HG02623 (cell line): ENCODE results near the gene TAS1R2.
"Not testable (repeated sequence)": the region's sequence is repeated elsewhere in the genome, so short reads cannot be mapped to it uniquely, and the experiment has no call there.

Source experiments
- ATAC-seq: cut with Tn5 transposase; IDR thresholded peaks from one replicate; pipeline ENCODE4 v1.9.1; 2021; ENCODE audit warnings: moderate library complexity; ENCODE audit not compliant: unreplicated experiment

The TAS1R2 gene

GRCh38 chr1:18884419-18884717, 24.9 kb upstream of the TAS1R2 start:
- ATAC-seq = no peak

DNA sequence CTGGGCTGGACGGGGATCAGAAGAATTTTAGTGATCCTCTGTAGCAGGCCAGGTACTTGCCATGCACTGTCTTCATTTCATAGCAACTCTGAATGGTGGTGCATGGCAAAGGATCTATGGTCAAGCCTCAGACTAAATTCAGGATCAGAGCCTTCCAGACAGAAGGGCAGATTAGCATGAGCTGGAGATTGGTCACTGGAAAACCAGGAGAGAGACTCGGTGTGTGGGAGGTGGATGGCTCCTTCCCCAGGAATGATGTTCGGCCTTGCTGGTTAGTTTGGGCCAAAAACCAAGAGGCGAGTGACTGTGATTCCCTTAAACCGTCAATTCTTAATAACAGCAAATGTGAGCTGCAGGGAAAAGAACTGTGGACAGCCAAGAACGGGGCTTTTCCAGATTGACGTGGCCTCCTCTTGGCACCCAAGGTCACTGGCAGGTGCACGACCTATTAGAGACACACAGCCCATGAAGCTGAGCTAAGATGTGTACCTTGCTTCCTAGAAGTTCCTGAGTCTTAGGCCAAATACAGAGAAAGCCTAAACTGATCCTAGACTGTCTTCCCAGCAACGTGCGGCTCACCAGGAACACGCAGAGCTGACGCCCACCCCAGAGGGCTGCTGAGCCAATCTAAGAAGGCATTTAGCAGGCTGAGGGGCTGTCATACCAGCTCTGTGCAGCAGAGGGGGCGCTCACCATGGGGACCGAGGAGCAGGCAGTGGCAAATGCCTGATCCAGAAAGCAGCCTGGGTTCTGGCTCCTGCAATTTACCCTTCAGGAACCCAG, 24.4 kb upstream of the TAS1R2 start:
- no peak for ATAC-seq

- ATAC-seq = no peak
Observed at GRCh38 chr1:18883079-18883478, 23.6 kb upstream of the TAS1R2 start.

GRCh38 chr1:18882486-18882885, 23.0 kb upstream of the TAS1R2 start:
- ATAC-seq = no peak

- no peak for ATAC-seq
Observed at GRCh38 chr1:18881642-18882431, 22.4 kb upstream of the TAS1R2 start.

DNA sequence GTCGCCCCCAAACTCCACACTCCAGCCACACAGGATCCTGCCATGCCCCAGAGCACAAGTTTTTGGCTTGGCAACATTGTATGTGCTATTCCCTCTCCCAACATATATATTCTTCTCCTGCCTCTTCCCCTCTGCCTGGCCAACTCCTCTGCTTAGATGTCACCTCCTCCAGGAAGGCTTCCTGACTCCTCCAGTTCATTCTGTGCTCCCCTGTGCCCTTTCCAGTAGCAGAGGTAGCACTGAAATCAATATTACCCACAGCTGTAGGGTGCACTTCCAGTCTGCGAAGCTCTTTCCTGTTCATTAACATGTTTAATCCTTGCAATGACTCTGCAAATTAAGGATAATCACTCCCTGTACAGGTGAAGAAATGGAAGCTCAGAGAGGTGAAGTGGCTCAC, 21.7 kb upstream of the TAS1R2 start:
- no peak for ATAC-seq

GRCh38 chr1:18880585-18880984, 21.1 kb upstream of the TAS1R2 start:
- no peak for ATAC-seq

- ATAC-seq = no peak
Observed at GRCh38 chr1:18879791-18880309, 20.4 kb upstream of the TAS1R2 start.

DNA sequence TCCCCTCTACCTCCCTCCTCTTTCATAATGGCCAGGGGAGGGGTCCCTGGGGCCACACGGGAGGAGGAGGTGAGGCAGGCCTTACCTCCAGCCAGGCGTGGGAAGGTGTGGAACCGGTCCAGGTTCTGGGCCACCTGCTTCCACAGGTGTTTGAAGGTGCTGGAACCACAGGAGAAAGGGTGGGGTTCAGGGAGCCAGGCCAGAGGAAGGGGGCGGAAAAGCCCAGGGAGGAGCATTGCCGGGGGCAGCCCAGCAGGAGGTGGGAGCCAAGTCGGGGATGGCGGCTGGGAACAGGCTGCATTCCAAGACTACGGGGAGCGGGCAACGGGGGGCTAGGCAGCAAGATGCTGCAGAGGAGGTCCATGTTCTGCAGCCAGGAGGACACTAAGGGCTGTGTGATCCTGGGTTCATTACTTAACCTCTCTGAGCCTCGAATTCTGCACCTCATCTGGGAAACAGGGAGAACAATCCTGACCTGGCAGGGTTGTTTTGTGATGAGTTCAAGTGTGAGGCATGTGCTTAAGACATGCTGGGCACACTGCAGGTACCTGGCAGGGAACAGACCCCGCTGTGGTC, 19.8 kb upstream of the TAS1R2 start:
- no peak for ATAC-seq

DNA sequence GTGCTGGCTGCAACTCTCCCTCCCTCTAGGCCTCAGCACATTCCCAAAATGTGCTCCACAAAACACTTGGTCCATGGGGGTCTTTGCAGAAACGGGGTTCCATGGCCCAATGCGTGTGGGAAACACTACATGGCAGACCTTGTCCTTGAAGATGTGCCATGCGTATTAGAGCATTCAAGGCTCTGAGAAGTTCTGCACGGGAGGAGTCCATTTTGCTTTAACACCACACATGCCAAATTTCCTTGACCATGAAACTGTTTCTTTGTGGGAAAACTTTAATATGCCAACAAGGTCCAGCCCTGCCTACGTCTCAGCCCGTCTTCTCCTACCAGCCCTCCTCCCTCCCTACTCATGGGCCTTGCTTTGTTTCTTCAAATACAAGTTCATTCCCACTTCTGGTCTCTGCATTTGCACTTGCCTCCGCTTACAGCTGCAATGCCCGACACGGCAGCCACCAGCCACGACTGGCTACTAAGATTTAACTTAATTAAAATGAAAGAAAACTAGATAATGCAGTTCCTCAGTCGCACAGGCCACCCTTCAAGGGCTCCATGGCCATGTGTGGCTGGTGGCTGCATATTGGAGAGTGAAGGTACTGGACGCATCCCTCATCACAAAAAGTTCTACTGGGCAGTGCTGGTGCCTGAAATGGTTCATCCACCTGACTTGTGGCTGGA, 19.2 kb upstream of the TAS1R2 start:
- no peak for ATAC-seq

GRCh38 chr1:18877282-18877681, 17.8 kb upstream of the TAS1R2 start:
- ATAC-seq = no peak

GRCh38 chr1:18876210-18876609, 16.8 kb upstream of the TAS1R2 start:
- ATAC-seq = no peak

DNA sequence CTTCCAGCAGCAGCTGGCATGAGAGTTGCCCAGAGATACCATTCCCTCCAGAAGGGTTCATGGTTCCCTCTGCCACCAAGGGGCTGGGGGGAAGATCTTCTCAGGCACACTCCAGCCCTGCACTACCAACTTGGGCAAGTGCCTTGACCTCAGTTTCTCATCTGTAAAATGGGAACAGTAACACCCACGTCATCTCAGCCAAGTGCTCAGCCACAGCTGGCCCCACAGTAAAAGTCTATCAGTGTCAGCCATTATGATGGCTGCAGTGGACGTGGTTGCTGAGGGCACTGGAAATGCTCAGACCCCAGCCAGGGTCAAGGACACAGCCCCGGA, 16.3 kb upstream of the TAS1R2 start:
- no peak for ATAC-seq

DNA sequence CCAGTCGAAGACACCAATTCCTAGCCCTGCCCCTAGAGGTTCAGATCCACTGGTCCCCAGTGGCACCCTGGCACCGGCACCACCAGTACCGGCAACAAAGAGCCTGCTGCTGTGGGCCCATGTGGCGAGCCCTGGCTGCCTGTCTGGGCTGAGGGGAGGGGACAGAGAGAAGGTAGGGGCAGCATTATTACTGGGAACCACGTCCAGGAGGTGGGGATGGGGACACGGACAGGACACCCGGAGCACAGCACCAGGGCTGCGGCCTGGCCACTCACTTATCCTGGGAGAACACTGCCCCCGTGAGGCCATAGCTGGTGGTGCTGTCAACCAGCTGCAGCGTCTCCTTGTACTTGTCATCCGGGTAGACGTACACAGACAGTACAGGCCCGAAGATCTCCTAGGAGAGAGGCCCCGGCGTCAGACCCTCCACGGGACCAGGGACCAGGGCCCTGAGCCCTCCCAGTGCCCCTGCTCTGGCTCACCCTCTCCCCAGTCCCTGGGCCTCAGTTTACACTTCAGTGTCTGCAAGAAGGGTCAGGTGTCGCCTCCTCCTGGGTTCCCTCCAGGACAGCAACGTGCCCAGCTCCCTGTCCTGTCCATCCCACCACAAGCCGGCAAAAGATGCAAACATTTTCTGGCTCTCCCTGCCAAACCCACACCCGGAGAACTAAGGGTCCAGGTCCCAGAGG, 15.8 kb upstream of the TAS1R2 start:
- ATAC-seq = no peak

DNA sequence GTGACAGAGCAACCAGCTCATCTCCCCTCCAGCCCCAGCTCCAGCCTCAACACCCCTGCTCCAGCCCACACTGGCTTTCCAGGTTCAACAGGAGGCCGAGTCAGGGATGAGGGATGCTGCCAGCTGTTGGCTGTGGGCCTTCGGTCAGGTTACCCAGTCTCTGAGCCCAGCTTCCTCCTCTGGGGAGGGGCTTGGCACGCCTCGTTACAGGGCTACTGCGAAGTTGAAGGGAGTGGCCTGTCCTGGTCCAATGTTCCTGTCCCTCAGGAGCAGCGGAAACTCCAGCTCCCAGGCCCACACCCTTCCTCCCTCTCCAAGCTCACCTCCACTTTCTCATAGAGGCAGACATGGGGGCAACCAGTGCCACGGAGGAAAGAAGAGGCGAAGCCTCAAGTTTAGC, 15.1 kb upstream of the TAS1R2 start:
- no peak for ATAC-seq

GRCh38 chr1:18874036-18874435, 14.6 kb upstream of the TAS1R2 start:
- ATAC-seq = no peak

GRCh38 chr1:18872071-18872611, 12.7 kb upstream of the TAS1R2 start:
- ATAC-seq = no peak

DNA sequence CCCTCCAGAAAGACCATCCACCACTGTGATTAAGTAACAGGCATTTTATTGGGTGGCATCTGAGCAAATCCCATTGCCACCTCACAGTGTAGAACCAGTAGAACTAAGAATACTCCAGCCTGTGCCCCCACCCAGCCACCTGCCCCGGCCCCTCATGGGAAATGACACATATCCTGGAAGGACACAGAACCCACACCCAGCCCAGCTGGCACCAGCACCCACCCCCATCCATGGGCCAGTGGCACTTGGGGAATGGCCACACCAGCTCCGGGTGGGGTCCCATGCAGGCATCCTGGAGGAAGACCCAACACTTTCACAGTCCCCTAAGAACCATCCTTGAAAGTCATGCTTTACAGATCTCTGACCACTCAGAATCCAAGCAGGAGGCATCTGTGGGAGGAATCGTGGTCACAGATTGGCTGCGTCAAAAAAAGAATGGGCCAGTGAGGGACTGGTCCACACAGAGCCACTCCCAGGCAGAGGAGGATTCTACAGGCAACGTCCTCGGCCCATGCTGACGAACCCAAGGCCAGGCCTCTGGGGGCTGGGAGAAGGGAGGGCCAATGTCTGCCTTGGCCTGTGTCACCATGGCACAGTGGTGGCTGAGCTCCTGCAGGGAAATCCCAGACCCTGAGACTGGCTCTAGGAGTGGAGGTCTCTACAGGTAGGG, 12.1 kb upstream of the TAS1R2 start:
- no peak for ATAC-seq

- no peak for ATAC-seq
Observed at GRCh38 chr1:18870957-18871356, 11.5 kb upstream of the TAS1R2 start.

DNA sequence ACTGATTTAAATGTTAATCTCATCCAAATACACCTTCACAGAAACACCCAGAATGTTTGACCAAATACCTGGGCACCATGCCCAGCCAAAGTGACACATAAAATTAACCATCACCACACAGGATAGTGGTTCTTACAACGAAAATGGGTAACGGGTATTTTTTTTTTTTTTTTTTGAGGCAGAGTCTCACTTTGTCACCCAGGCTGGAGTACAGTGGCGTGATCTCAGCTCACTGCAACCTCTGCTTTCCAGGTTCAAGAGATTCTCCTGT, 11.1 kb upstream of the TAS1R2 start:
- not testable (repeated sequence) for ATAC-seq
